Measurements from ENCODE around the gene SPNS2.

SPNS2 gene

GRCh38 chr17:4534928-4535666 lies 36.4 kb downstream of the SPNS2 start:
- DNase-seq (ENCODE audit: low read depth), result no peak
- H3K4me3 ChIP-seq (ENCODE audit: low read length), result peak overlapping the region; percentile 35
- no peak for TF ChIP-seq CTCF (conservative IDR thresholded peaks at IDR 0.05; ENCODE audit: low read depth, low read length)

- no peak for DNase-seq (ENCODE audit: low read depth)
- TF ChIP-seq CTCF (conservative IDR thresholded peaks at IDR 0.05; ENCODE audit: low read depth, low read length), result no peak
- H3K4me3 ChIP-seq (ENCODE audit: low read length), result no peak overlapping the region
Measured at GRCh38 chr17:4535667-4536258, 37.1 kb downstream of the SPNS2 start.

- H3K4me3 ChIP-seq (ENCODE audit: low read length), result no peak overlapping the region
- no peak for TF ChIP-seq CTCF (conservative IDR thresholded peaks at IDR 0.05; ENCODE audit: low read depth, low read length)
- no peak for DNase-seq (ENCODE audit: low read depth)
Measured at GRCh38 chr17:4536259-4536741, 37.6 kb downstream of the SPNS2 start.

GRCh38 chr17:4536742-4537411 lies 38.2 kb downstream of the SPNS2 start:
- TF ChIP-seq CTCF (conservative IDR thresholded peaks at IDR 0.05; ENCODE audit: low read depth, low read length), result no peak
- H3K4me3 ChIP-seq (ENCODE audit: low read length), result no peak overlapping the region
- no peak for DNase-seq (ENCODE audit: low read depth)

- TF ChIP-seq CTCF (conservative IDR thresholded peaks at IDR 0.05; ENCODE audit: low read depth, low read length), result no peak
- no peak for DNase-seq (ENCODE audit: low read depth)
- H3K4me3 ChIP-seq (ENCODE audit: low read length), result no peak overlapping the region
Measured at GRCh38 chr17:4537451-4538235, 39.0 kb downstream of the SPNS2 start.

GRCh38 chr17:4538236-4539002 lies 39.7 kb downstream of the SPNS2 start:
- H3K4me3 ChIP-seq (ENCODE audit: low read length), result no peak overlapping the region
- TF ChIP-seq CTCF (conservative IDR thresholded peaks at IDR 0.05; ENCODE audit: low read depth, low read length), result no peak
- DNase-seq (ENCODE audit: low read depth), result no peak
